LNCaP clone FGC (cell line): ENCODE measurements around the gene SIKE1.

Source experiments
- DNase-seq: peaks from one replicate; pipeline ENCODE4 v3.0.0-alpha.2; 2011; ENCODE audit warnings: low read depth
- H3K4me3 ChIP-seq: 2 replicates; pipeline ENCODE4 v1.5.1; 2011; ENCODE audit warnings: mild to moderate bottlenecking, low read depth, low read length, control low read depth
- CTCF ChIP-seq: IDR thresholded peaks from 2 replicates; pipeline ENCODE4 v1.5.1; 2012; ENCODE audit warnings: mild to moderate bottlenecking; ENCODE audit not compliant: control insufficient read depth, insufficient read depth; ENCODE audit errors: extremely low read depth

SIKE1 gene

DNA sequence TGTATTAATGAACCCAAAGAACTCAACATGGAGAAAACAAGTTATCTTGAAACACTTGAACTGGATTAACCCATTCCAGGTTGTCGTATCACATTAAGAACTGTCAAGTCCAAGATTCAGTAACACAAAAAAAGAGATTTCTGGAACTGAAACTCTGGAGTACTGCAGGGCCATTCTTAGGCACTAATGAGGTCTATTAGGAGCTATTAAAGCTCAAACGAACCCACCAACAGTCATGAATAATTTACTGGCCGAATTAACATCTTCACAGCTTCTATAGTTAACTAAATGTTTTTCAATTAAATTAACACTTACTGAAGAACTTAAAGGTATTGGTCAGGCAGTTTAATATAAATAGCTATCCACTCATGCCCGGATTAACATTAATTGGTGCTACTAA, 27.3 kb downstream of the SIKE1 start:
- TF ChIP-seq CTCF, result no peak
- no peak for DNase-seq
- no peak overlapping the region for H3K4me3 ChIP-seq

DNA sequence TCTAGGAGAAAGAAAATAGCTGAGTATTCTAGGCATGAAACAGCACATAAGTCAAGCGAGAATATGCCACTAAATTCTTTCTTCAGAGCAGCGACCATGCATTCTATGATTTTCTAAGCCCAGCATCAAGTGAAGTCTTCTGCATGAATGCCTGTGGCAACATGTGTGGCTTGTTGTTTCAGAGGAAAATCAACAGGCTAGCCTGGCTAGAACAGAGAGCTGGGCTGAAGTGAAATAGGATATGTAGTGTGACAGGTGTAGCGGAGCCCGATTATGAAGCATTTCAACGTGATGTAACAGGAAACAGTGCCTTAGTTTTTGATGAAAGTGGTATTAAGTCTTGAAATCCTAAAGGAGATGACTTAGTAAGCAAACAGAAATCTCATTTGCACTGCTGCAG, 29.7 kb downstream of the SIKE1 start:
- DNase-seq, result no peak
- TF ChIP-seq CTCF, result no peak
- no peak overlapping the region for H3K4me3 ChIP-seq

DNA sequence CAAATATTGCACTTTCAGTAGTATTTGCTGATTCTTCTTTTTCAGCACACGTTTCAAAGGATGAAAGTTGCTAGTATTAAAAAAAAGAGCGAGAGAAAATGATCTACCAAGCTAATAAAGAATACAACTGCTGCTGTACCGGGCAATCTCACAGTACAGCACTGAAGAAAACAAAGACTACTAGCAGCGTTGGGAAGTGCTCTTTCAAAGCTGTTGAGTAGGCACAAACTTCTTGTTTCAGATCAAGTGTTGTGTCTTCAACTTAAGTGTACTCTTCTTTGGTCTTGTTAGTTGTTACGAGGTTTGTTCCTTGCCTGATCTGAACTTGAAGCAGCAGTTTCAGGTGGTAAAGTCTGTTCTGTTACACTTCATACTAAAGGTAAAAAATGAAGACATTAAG, 30.6 kb downstream of the SIKE1 start:
- no peak for TF ChIP-seq CTCF
- H3K4me3 ChIP-seq, result no peak overlapping the region
- DNase-seq, result no peak

DNA sequence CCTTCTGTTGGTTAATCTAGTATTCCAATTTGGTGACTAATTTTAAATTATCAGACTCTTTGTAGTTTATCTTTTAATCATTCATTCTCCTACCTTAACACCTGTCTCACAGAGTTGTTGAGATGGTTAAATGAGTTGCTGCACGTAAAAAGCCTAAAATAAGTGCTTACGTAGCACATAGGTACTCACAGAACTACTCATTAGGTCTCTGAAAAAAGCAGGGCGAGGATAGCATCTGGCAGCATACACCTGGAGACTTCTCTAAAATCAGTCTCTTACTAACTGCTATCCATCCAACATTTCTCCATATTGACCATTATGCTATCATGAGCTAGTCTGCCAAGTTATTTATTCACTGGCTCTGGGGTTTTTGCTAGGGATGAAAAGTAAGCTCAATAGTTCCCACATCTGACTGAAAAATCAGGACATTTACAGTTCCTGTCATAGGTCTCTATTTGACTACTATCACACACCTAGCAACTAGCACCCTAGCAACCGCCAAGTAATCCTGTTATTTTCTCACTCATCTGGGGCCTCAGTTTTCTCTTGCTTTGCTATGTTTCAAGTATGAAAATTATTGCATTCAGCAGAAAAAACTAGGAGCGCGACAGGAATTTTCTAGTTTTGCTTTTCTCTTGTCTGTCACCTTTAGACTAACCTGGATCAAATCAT, 33.9 kb downstream of the SIKE1 start:
- H3K4me3 ChIP-seq, result no peak overlapping the region
- no peak for DNase-seq
- no peak for TF ChIP-seq CTCF

DNA sequence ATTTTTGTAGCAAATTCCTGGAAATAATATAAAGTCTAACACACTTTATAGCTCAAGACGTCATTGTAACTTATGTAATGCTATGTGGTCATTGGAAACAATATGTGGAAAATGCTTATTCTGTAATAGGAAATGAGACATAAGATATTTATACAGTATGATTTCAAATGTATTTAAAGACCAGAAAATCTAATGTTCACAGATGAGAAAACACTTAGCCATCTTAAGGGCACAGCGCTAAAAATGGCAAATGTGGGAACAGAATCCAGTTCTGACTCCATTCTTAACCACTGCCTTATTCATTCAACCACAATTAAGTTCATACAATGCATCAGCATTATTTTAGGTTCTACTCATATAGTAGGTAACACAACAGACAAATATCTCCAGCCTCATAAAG, 35.2 kb downstream of the SIKE1 start:
- TF ChIP-seq CTCF, result no peak
- no peak overlapping the region for H3K4me3 ChIP-seq
- no peak for DNase-seq

- H3K4me3 ChIP-seq, result no peak overlapping the region
- no peak for TF ChIP-seq CTCF
- DNase-seq, result no peak
Observed at GRCh38 chr1:114741963-114742746, 38.3 kb downstream of the SIKE1 start.

DNA sequence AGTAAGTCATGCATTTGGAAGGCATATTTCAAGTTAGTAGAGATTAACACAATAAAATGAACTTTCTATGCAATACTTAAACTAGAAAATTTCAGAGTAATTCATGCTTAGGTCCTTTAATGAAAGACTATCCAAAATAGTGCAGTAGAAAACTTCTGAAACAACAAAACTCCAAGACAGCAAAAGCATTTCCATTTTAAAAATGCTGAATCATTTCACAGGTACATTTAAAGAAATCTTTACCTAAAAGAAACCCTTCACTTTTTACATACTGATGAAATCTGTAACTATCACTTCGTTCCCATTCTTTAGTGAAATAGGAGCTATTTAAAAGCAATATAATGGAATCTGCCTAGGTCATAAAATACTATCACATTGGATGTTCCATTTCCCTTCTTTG, 40.2 kb downstream of the SIKE1 start:
- DNase-seq, result no peak
- no peak for TF ChIP-seq CTCF
- H3K4me3 ChIP-seq, result no peak overlapping the region
